ENCODE data around the gene AP4S1.

AP4S1 gene

GRCh38 chr14:30988509-30988908, 36.9 kb upstream of the AP4S1 start:
- TF ChIP-seq CTCF (IDR thresholded peaks at IDR 0.05; ENCODE audit: extremely low read depth, missing control alignments) = no peak
- DNase-seq (ENCODE audit: low spot score) = no peak

- no peak for DNase-seq (ENCODE audit: low spot score)
Observed at GRCh38 chr14:30990770-30991169, 34.7 kb upstream of the AP4S1 start.

GRCh38 chr14:30991408-30991807, 34.0 kb upstream of the AP4S1 start:
- no peak for DNase-seq (ENCODE audit: low spot score)
- no peak for TF ChIP-seq CTCF (IDR thresholded peaks at IDR 0.05; ENCODE audit: extremely low read depth, missing control alignments)

More at GRCh38 chr14:30990770-30991169, 34.7 kb upstream of the AP4S1 start:
- TF ChIP-seq CTCF (IDR thresholded peaks at IDR 0.05; ENCODE audit: extremely low read depth, missing control alignments) = no peak

- no peak for DNase-seq (ENCODE audit: low spot score)
Observed at GRCh38 chr14:30993071-30993470, 32.4 kb upstream of the AP4S1 start.

GRCh38 chr14:30994681-30995620, 30.5 kb upstream of the AP4S1 start:
- no peak for DNase-seq (ENCODE audit: low spot score)
- no peak for TF ChIP-seq CTCF (IDR thresholded peaks at IDR 0.05; ENCODE audit: extremely low read depth, missing control alignments)

More at GRCh38 chr14:30993071-30993470, 32.4 kb upstream of the AP4S1 start:
- no peak for TF ChIP-seq CTCF (IDR thresholded peaks at IDR 0.05; ENCODE audit: extremely low read depth, missing control alignments)

- DNase-seq (ENCODE audit: low spot score) = no peak
- no peak for TF ChIP-seq CTCF (IDR thresholded peaks at IDR 0.05; ENCODE audit: extremely low read depth, missing control alignments)
Observed at GRCh38 chr14:30995689-30996088, 29.8 kb upstream of the AP4S1 start.

GRCh38 chr14:30996892-30997659, 28.4 kb upstream of the AP4S1 start:
- TF ChIP-seq CTCF (IDR thresholded peaks at IDR 0.05; ENCODE audit: extremely low read depth, missing control alignments) = no peak
- DNase-seq (ENCODE audit: low spot score) = no peak

Measured in GM20000 (cell line).